ENCODE results near the gene IRX4.

GRCh38 chr5:1875843-1876659 lies 6.7 kb downstream of the IRX4 start:
- no peak for TF ChIP-seq CTCF (IDR thresholded peaks at IDR 0.05; ENCODE audit: low read depth, low read length, missing input control)
- no peak for TF ChIP-seq RXRA (IDR thresholded peaks at IDR 0.05)
- no peak for TF ChIP-seq FOXA1 (IDR thresholded peaks at IDR 0.05)
- no peak for TF ChIP-seq MAX (IDR thresholded peaks at IDR 0.05)
- TF ChIP-seq TAF1 (conservative IDR thresholded peaks at IDR 0.05), result no peak
- no peak for TF ChIP-seq HNF4A (conservative IDR thresholded peaks at IDR 0.05)
